Activated CD4-positive, CD25-positive, alpha-beta regulatory T cell treated with anti-CD3 and anti-CD28 coated beads, Interleukin-2, amount 50 U/mL, for 24 hours (primary cell): ENCODE results near the gene UCKL1.
"Not testable (repeated sequence)": the region's sequence is repeated elsewhere in the genome, so short reads cannot be mapped to it uniquely, and the experiment has no call there.

Experiments
- ATAC-seq, 2 donors: fragments of 150-1000 bp; cut with Tn5 transposase; one replicate each; pipeline ENCODE4 v1.10.0; 2021; ENCODE audit warnings: mild to moderate bottlenecking in 1 of 2, moderate library complexity in 1 of 2

The UCKL1 gene

GRCh38 chr20:63917811-63918210, 38.4 kb downstream of the UCKL1 start:
- ATAC-seq: no peak

GRCh38 chr20:63916371-63916939, 39.8 kb downstream of the UCKL1 start:
- not testable (repeated sequence) for ATAC-seq

- ATAC-seq: no peak
Observed at GRCh38 chr20:63915471-63915870, 40.7 kb downstream of the UCKL1 start.

GRCh38 chr20:63913768-63914167, 42.4 kb downstream of the UCKL1 start:
- no peak for ATAC-seq

- ATAC-seq: no peak
Observed at GRCh38 chr20:63911176-63911575, 45.0 kb downstream of the UCKL1 start.

GRCh38 chr20:63908008-63908682, 48.1 kb downstream of the UCKL1 start:
- ATAC-seq: no peak

- no peak for ATAC-seq
Observed at GRCh38 chr20:63903796-63904561, 52.2 kb downstream of the UCKL1 start.

- no peak for ATAC-seq
Observed at GRCh38 chr20:63900413-63900812, 55.8 kb downstream of the UCKL1 start.

- no peak for ATAC-seq
Observed at GRCh38 chr20:63898882-63899558, 57.2 kb downstream of the UCKL1 start.

GRCh38 chr20:63897978-63898561, 58.1 kb downstream of the UCKL1 start:
- ATAC-seq: no peak

GRCh38 chr20:63896264-63897105, 59.7 kb downstream of the UCKL1 start:
- peak; percentile 30 to 48 for ATAC-seq

GRCh38 chr20:63895952-63896263, 60.3 kb downstream of the UCKL1 start:
- no peak for ATAC-seq

GRCh38 chr20:63895202-63895951, 60.8 kb downstream of the UCKL1 start:
- no peak for ATAC-seq

GRCh38 chr20:63894358-63895201, 61.6 kb downstream of the UCKL1 start, which contains the start of gene DNAJC5:
DNAJC5 (plus strand) TSS chr20:63895126; CDS start chr20:63928346, 33,220 bp downstream.
- peak; percentile 76 to 82 for ATAC-seq

- no peak for ATAC-seq
Observed at GRCh38 chr20:63893999-63894357, 62.2 kb downstream of the UCKL1 start.

- ATAC-seq: no peak
Observed at GRCh38 chr20:63892402-63892801, 63.8 kb downstream of the UCKL1 start.

- ATAC-seq: no peak
Observed at GRCh38 chr20:63891061-63892002, 64.9 kb downstream of the UCKL1 start.

- ATAC-seq: no peak
Observed at GRCh38 chr20:63890616-63891015, 65.6 kb downstream of the UCKL1 start.

- no peak for ATAC-seq
Observed at GRCh38 chr20:63890201-63890576, 66.0 kb downstream of the UCKL1 start.
